ENCODE results near the gene KRT71.

KRT71 gene

GRCh38 chr12:52564582-52564981 is 11.6 kb upstream of the KRT71 start:
- no peak overlapping the region for H3K4me3 ChIP-seq (IDR thresholded peaks at IDR 0.05; ENCODE audit: insufficient read depth, low read depth, low read length)
- no peak for TF ChIP-seq CTCF (conservative IDR thresholded peaks at IDR 0.05; ENCODE audit: low read depth, low read length)
- no peaks in the 10 kb centered on the region for H4K20me1 ChIP-seq (ENCODE audit: insufficient read depth)
- H3K27ac ChIP-seq = no peak overlapping the region
- H3K27me3 ChIP-seq (ENCODE audit: insufficient read depth, low read depth) = peaks cover 15% of the 10 kb centered on the region; the same call in 1 of the 2 replicates
- no peak overlapping the region for H3K9ac ChIP-seq
- H2AFZ ChIP-seq (ENCODE audit: low read depth) = no peak overlapping the region
- H3K79me2 ChIP-seq (ENCODE audit: insufficient read depth, low read depth) = no peaks in the 10 kb centered on the region
- H3K4me1 ChIP-seq (ENCODE audit: low read depth, poor library complexity, severe bottlenecking) = no peaks in the 10 kb centered on the region
- H3K36me3 ChIP-seq (ENCODE audit: insufficient read depth) = no peaks in the 10 kb centered on the region
- no peak overlapping the region for H3K4me2 ChIP-seq

GRCh38 chr12:52561880-52562449 is 9.0 kb upstream of the KRT71 start:
- Histone ChIP-seq H2AFZ (ENCODE audit: low read depth) (no peak overlapping the region), H4K20me1 (ENCODE audit: insufficient read depth) (no peaks in the 10 kb centered on the region), H3K4me3 (IDR thresholded peaks at IDR 0.05; ENCODE audit: insufficient read depth, low read depth, low read length) (no peak overlapping the region), H3K27me3 (ENCODE audit: insufficient read depth, low read depth) (peaks cover 19% of the 10 kb centered on the region; the same call in 1 of the 2 replicates), H3K4me1 (ENCODE audit: low read depth, poor library complexity, severe bottlenecking) (no peaks in the 10 kb centered on the region), H3K4me2 (no peak overlapping the region), H3K79me2 (ENCODE audit: insufficient read depth, low read depth) (no peaks in the 10 kb centered on the region), H3K27ac (no peak overlapping the region), H3K36me3 (ENCODE audit: insufficient read depth) (no peaks in the 10 kb centered on the region), H3K9ac (no peak overlapping the region)
- TF ChIP-seq CTCF (conservative IDR thresholded peaks at IDR 0.05; ENCODE audit: low read depth, low read length) = peak; percentile 32; the same call in 1 of the 2 replicates

DNA sequence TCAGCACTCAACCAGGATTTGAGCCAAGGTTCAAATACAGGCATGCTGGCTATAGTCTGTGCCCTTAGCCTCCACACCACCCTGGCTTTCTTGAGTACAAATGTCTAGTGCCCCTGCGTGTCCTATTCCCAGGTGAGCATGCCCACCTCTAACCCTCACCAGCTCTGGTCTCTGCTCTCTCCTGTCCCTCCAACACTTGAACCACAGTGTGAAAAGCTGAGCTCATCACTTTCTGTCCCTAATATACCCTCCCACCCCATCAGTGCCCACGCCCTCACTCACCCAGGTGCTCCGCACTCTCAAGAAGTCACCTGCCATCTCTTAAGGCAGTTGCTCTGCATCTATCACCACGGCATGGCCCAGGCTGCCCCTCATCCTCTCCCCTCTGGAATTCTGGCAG is 7.0 kb upstream of the KRT71 start:
- H4K20me1 ChIP-seq (ENCODE audit: insufficient read depth) = no peaks in the 10 kb centered on the region

GRCh38 chr12:52558781-52559445 is 6.0 kb upstream of the KRT71 start:
- H3K27me3 ChIP-seq (ENCODE audit: insufficient read depth, low read depth) = peaks cover 39% of the 10 kb centered on the region; the same call in 1 of the 2 replicates
- H3K4me1 ChIP-seq (ENCODE audit: low read depth, poor library complexity, severe bottlenecking) = no peaks in the 10 kb centered on the region
- no peak for TF ChIP-seq CTCF (conservative IDR thresholded peaks at IDR 0.05; ENCODE audit: low read depth, low read length)

More for the DNA sequence above, 7.0 kb upstream of the KRT71 start:
- Histone ChIP-seq H3K27ac (no peak overlapping the region), H3K27me3 (ENCODE audit: insufficient read depth, low read depth) (peaks cover 35% of the 10 kb centered on the region; the same call in 1 of the 2 replicates), H3K4me3 (IDR thresholded peaks at IDR 0.05; ENCODE audit: insufficient read depth, low read depth, low read length) (no peak overlapping the region), H3K79me2 (ENCODE audit: insufficient read depth, low read depth) (no peaks in the 10 kb centered on the region), H3K4me1 (ENCODE audit: low read depth, poor library complexity, severe bottlenecking) (no peaks in the 10 kb centered on the region), H3K36me3 (ENCODE audit: insufficient read depth) (no peaks in the 10 kb centered on the region), H3K4me2 (no peak overlapping the region), H3K9ac (no peak overlapping the region), H2AFZ (ENCODE audit: low read depth) (no peak overlapping the region)
- TF ChIP-seq CTCF (conservative IDR thresholded peaks at IDR 0.05; ENCODE audit: low read depth, low read length) = no peak

More at GRCh38 chr12:52558781-52559445, 6.0 kb upstream of the KRT71 start:
- Histone ChIP-seq H3K79me2 (ENCODE audit: insufficient read depth, low read depth) (no peaks in the 10 kb centered on the region), H2AFZ (ENCODE audit: low read depth) (no peak overlapping the region), H4K20me1 (ENCODE audit: insufficient read depth) (no peaks in the 10 kb centered on the region), H3K27ac (no peak overlapping the region), H3K9ac (no peak overlapping the region), H3K4me2 (no peak overlapping the region), H3K4me3 (IDR thresholded peaks at IDR 0.05; ENCODE audit: insufficient read depth, low read depth, low read length) (no peak overlapping the region), H3K36me3 (ENCODE audit: insufficient read depth) (no peaks in the 10 kb centered on the region)
